PC-3 (cell line): ENCODE measurements around the gene ZG16. TPM values are rescaled to one million over a fixed set of nuclear protein-coding genes. Genes with fewer than 3 reads are reported as not detected.

Experiments used
- ATAC-seq: fragments of 200-7000 bp; cut with Tn5 transposase; 2 replicates; pipeline ENCODE4 v1.9.1; 2020; ENCODE audit warnings: mild to moderate bottlenecking, moderate library complexity
- BruUV-seq: library from RNA; stranded (reverse); fragments of 400-500 nt; replicated peaks from 2 replicates; lab custom pipeline; 2021; lab: Mats Ljungman, UMichigan
- CTCF ChIA-PET: fragments of 300-600 bp; sonication (Branson Sonifier 250); formaldehyde crosslinking; loops from one replicate; lab custom pipeline; 2022; ENCODE audit warnings: antibody characterized with exemption; lab: Charles Lee
- POLR2A ChIA-PET: fragments of 300-600 bp; sonication (Branson Sonifier 250); formaldehyde crosslinking; loops from one replicate; lab custom pipeline; 2022; ENCODE audit warnings: antibody characterized with exemption; ENCODE audit not compliant: unreplicated experiment; lab: Charles Lee
- DNase-seq: peaks from one replicate; pipeline ENCODE4 v3.0.0-alpha.2; 2015
- H2AFZ ChIP-seq: fragments of 300-600 bp; sonication (generic); 2 replicates; pipeline ENCODE4 v1.6.0; 2016; ENCODE audit warnings: antibody characterized with exemption, low read length
- H3F3A ChIP-seq: fragments of 300-600 bp; sonication (generic); one replicate; pipeline ENCODE4 v1.6.0; 2017; ENCODE audit warnings: antibody characterized with exemption, low read length, control low read depth, mild to moderate bottlenecking; ENCODE audit not compliant: unreplicated experiment
- H3K27ac ChIP-seq: fragments of 300-600 bp; sonication (generic); 2 replicates; pipeline ENCODE4 v1.5.1; 2016; ENCODE audit warnings: mild to moderate bottlenecking, low read length
- H3K27me3 ChIP-seq: fragments of 300-600 bp; sonication (generic); 2 replicates; pipeline ENCODE4 v1.6.1; 2016; ENCODE audit warnings: low read length, mixed read lengths
- H3K36me3 ChIP-seq: fragments of 300-600 bp; sonication (generic); 2 replicates; pipeline ENCODE4 v1.6.1; 2016; ENCODE audit warnings: low read depth, mixed run types, low read length, mixed read lengths
- H3K4me1 ChIP-seq: fragments of 300-600 bp; sonication (generic); 2 replicates; pipeline ENCODE4 v1.5.1; 2016; ENCODE audit warnings: low read length; ENCODE audit not compliant: insufficient read depth
- H3K4me2 ChIP-seq: fragments of 300-600 bp; sonication (generic); 2 replicates; pipeline ENCODE4 v1.6.0; 2016; ENCODE audit warnings: low read length
- H3K4me3 ChIP-seq: fragments of 300-600 bp; sonication (generic); 2 replicates; pipeline ENCODE4 v1.5.1; 2016; ENCODE audit warnings: mild to moderate bottlenecking, low read length, mixed read lengths
- H3K79me2 ChIP-seq: fragments of 300-600 bp; sonication (generic); 2 replicates; pipeline ENCODE4 v1.6.1; 2017; ENCODE audit warnings: low read length, mixed read lengths
- H3K9ac ChIP-seq: fragments of 300-600 bp; sonication (generic); 2 replicates; pipeline ENCODE4 v1.6.0; 2016; ENCODE audit warnings: mild to moderate bottlenecking, low read length
- H3K9me2 ChIP-seq: fragments of 300-600 bp; sonication (generic); replicated peaks from 2 replicates; pipeline ENCODE4 v1.6.1; 2016; ENCODE audit warnings: mixed run types, low read length, mixed read lengths
- H3K9me3 ChIP-seq: fragments of 300-600 bp; sonication (generic); 2 replicates; pipeline ENCODE4 v1.6.1; 2016; ENCODE audit warnings: low read length, mixed read lengths
- H4K20me1 ChIP-seq: fragments of 300-600 bp; sonication (generic); 2 replicates; pipeline ENCODE4 v1.6.1; 2016; ENCODE audit warnings: low read length, mixed read lengths
- CTCF ChIP-seq: fragments of 300-600 bp; sonication (generic); conservative IDR thresholded peaks from 2 replicates; pipeline ENCODE4 v1.5.1; 2017; ENCODE audit warnings: antibody characterized with exemption, low read depth, mild to moderate bottlenecking, low read length
- EZH2 ChIP-seq: fragments of 300-600 bp; sonication (generic); IDR thresholded peaks from one replicate; pipeline ENCODE4 v1.6.1; 2017; ENCODE audit warnings: antibody characterized with exemption, mild to moderate bottlenecking, low read length; ENCODE audit not compliant: unreplicated experiment
- EZH2phosphoT487 ChIP-seq: fragments of 300-600 bp; sonication (generic); IDR thresholded peaks from 2 replicates; pipeline ENCODE4 v1.6.1; 2018; ENCODE audit warnings: mild to moderate bottlenecking, antibody characterized with exemption, low read length, borderline replicate concordance
- intact Hi-C: fragments of 100-400 bp; cut with micrococcal nuclease; formaldehyde crosslinking; loops from 2 replicates; pipeline ENCODE4 v1.9.0; 2023
- total RNA-seq: library from RNA; depleted of rRNA; stranded (reverse); fragments of >200 nt; gene quantifications from 2 replicates; pipeline ENCODE4 v1.2.3, GENCODE V29; 2014

Gene ZG16
- total RNA-seq, 1 experiment from 2014 or later = not detected

GRCh38 chr16:29807426-29808218 lies 29.6 kb downstream of the ZG16 start:
- peak; percentile 14 for ATAC-seq
- Histone ChIP-seq H3K9me2 (no peaks in the 10 kb centered on the region), H4K20me1 (0 out of 2 replicates have a peak, but pooled peaks cover 6% of the 10 kb centered on the region), H3K27me3 (no peaks in the 10 kb centered on the region), H3K4me2 (peak overlapping the region; percentile 97), H3K4me1 (peaks cover 39% of the 10 kb centered on the region), H3K4me3 (peak overlapping the region; percentile 83), H3F3A (no peaks in the 10 kb centered on the region), H3K9ac (peak overlapping the region; percentile 83), H3K9me3 (no peaks in the 10 kb centered on the region), H2AFZ (peak overlapping the region; percentile 61; the same call in 1 of the 2 replicates), H3K79me2 (peaks cover 35% of the 10 kb centered on the region), H3K27ac (peak overlapping the region; percentile 73), H3K36me3 (no peaks in the 10 kb centered on the region; the same call in 1 of the 2 replicates)
- BruUV-seq = no TSS peak
- intact Hi-C loops = loop anchor here (5.0 kb wide), 1 partner anchor 105 kb away; no protein-coding TSS in a partner anchor
- CTCF ChIA-PET = interaction anchor here (0.6 to 1.2 kb wide), 4 partner anchors 8 to 107 kb away, joined by 3 to 9 read pairs (median 4); partner anchors contain the start of genes PAGR1 and SEZ6L2
- peak; percentile 78 for DNase-seq
- POLR2A ChIA-PET = no interaction called here
- no peak for TF ChIP-seq EZH2
- TF ChIP-seq CTCF = peak; percentile 47; the same call in 1 of the 2 replicates
- no peak for TF ChIP-seq EZH2phosphoT487

- intact Hi-C loops = loop anchor here (5.0 kb wide), 1 partner anchor 106 kb away; no protein-coding TSS in a partner anchor
- peak overlapping the region; percentile 61; the same call in 1 of the 2 replicates for H2AFZ ChIP-seq
Observed at GRCh38 chr16:29808219-29808900, 30.3 kb downstream of the ZG16 start.

More at GRCh38 chr16:29808219-29808900, 30.3 kb downstream of the ZG16 start:
- CTCF ChIA-PET = interaction anchor here (0.9 to 1.2 kb wide), 3 partner anchors 8 to 107 kb away, joined by 3 to 9 read pairs (median 4); partner anchors contain the start of genes PAGR1 and SEZ6L2
- no peaks in the 10 kb centered on the region for H3K27me3 ChIP-seq
- no peaks in the 10 kb centered on the region for H3K9me2 ChIP-seq
- H3K4me1 ChIP-seq = peaks cover 39% of the 10 kb centered on the region
- no peaks in the 10 kb centered on the region; the same call in 1 of the 2 replicates for H3K36me3 ChIP-seq
- H3K79me2 ChIP-seq = peaks cover 35% of the 10 kb centered on the region
- no peak for DNase-seq
- no peaks in the 10 kb centered on the region for H3F3A ChIP-seq
- 0 out of 2 replicates have a peak, but pooled peaks cover 6% of the 10 kb centered on the region for H4K20me1 ChIP-seq
- no peaks in the 10 kb centered on the region for H3K9me3 ChIP-seq
- H3K27ac ChIP-seq = peak overlapping the region; percentile 73
- peak overlapping the region; percentile 83 for H3K9ac ChIP-seq
- BruUV-seq = no TSS peak
- peak overlapping the region; percentile 83 for H3K4me3 ChIP-seq
- TF ChIP-seq CTCF (no peak), EZH2 (no peak), EZH2phosphoT487 (no peak)
- POLR2A ChIA-PET = interaction anchor here (1.0 kb wide), 1 partner anchor 11 kb away, joined by 3 read pairs; no protein-coding TSS in a partner anchor
- peak overlapping the region; percentile 97 for H3K4me2 ChIP-seq
- ATAC-seq = no peak
